H1 (cell line): ENCODE measurements around the gene AKAP9. TPM values are rescaled to one million over a fixed set of nuclear protein-coding genes. Genes with fewer than 3 reads are reported as not detected.

Experiments used
- CTCF ChIA-PET: fragments of 300-600 bp; sonication (Branson Sonifier 250); formaldehyde crosslinking; loops from one replicate; lab custom pipeline; 2021; ENCODE audit not compliant: partially characterized antibody; lab: Charles Lee
- POLR2A ChIA-PET: fragments of 300-600 bp; sonication (Branson Sonifier 250); formaldehyde crosslinking; loops from one replicate; lab custom pipeline; 2021; ENCODE audit warnings: inconsistent platforms; ENCODE audit not compliant: partially characterized antibody; lab: Charles Lee
- DNase-seq, 2 experiments: peaks; one replicate each; pipeline versions ENCODE4 v3.0.0 to v3.0.0-alpha.2; 2010 to 2022; ENCODE audit warnings: low spot score in 2 of 2, low read depth in 1 of 2, mixed read lengths in 1 of 2
- FAIRE-seq: peaks from 2 replicates; lab custom pipeline; 2011; peaks lifted over from hg19 to GRCh38; lab: Jason Lieb, UNC
- H2AFZ ChIP-seq: 2 replicates; pipeline ENCODE4 v1.8.1; 2012; ENCODE audit warnings: low read length, inconsistent platforms
- H2AK5ac ChIP-seq: 2 replicates; pipeline ENCODE4 v1.6.1; 2013; ENCODE audit warnings: low read depth, low read length
- H2BK120ac ChIP-seq: replicated peaks from 2 replicates; pipeline ENCODE3; 2013; ENCODE audit warnings: low read depth, low read length, inconsistent platforms
- H2BK12ac ChIP-seq: 2 replicates; pipeline ENCODE4 v1.6.1; 2013; ENCODE audit warnings: low read depth, low read length
- H2BK15ac ChIP-seq: 2 replicates; pipeline ENCODE4 v1.6.1; 2013; ENCODE audit warnings: low read length
- H2BK20ac ChIP-seq: 2 replicates; pipeline ENCODE4 v1.6.1; 2013; ENCODE audit warnings: low read length
- H2BK5ac ChIP-seq: 2 replicates; pipeline ENCODE4 v1.6.1; 2013; ENCODE audit warnings: low read depth, low read length
- H3K14ac ChIP-seq: 2 replicates; pipeline ENCODE4 v1.6.1; 2013; ENCODE audit warnings: inconsistent platforms; ENCODE audit not compliant: insufficient read length
- H3K18ac ChIP-seq: 2 replicates; pipeline ENCODE4 v1.6.1; 2013; ENCODE audit warnings: low read length; ENCODE audit errors: extremely low read depth
- H3K23ac ChIP-seq: 2 replicates; pipeline ENCODE4 v1.6.1; 2013; ENCODE audit warnings: inconsistent platforms; ENCODE audit not compliant: insufficient read length
- H3K23me2 ChIP-seq: 2 replicates; pipeline ENCODE4 v1.6.1; 2013; ENCODE audit warnings: low read depth, low read length
- H3K27ac ChIP-seq: 2 replicates; pipeline ENCODE4 v1.6.1; 2011; ENCODE audit warnings: low read depth, low read length, inconsistent platforms
- H3K27me3 ChIP-seq, 4 experiments: replicated peaks in 1 of 4; 1 replicate in 1 of 4; 2 replicates in 3 of 4; pipeline versions ENCODE4 v1.6.1 to v1.8.1; 2011 to 2013; ENCODE audit warnings: low read length in 3 of 4, mild to moderate bottlenecking in 3 of 4, inconsistent platforms in 2 of 4, mixed read lengths in 2 of 4, moderate library complexity in 1 of 4; ENCODE audit not compliant: control insufficient read depth in 3 of 4, insufficient read depth in 3 of 4; ENCODE audit errors: extremely low read depth in 1 of 4
- H3K36me3 ChIP-seq, 4 experiments: 2 replicates each; pipeline versions ENCODE4 v1.6.1 to v1.8.1; 2011 to 2013; ENCODE audit warnings: mild to moderate bottlenecking in 4 of 4, low read length in 3 of 4, moderate library complexity in 2 of 4, control low read depth in 1 of 4, inconsistent platforms in 1 of 4; ENCODE audit not compliant: insufficient read depth in 4 of 4, control insufficient read depth in 2 of 4
- H3K4ac ChIP-seq: replicated peaks from 2 replicates; pipeline ENCODE3; 2013; ENCODE audit warnings: low read length, low read depth, mixed read lengths, inconsistent platforms; ENCODE audit not compliant: insufficient read length
- H3K4me1 ChIP-seq, 4 experiments: replicated peaks in 1 of 4; 1 replicate in 1 of 4; 2 replicates in 3 of 4; pipeline versions ENCODE4 v1.6.1 to v1.8.1; 2011 to 2013; ENCODE audit warnings: low read length in 3 of 4, inconsistent platforms in 2 of 4, mixed read lengths in 1 of 4; ENCODE audit not compliant: insufficient read depth in 4 of 4, control insufficient read depth in 3 of 4
- H3K4me2 ChIP-seq, 2 experiments: 2 replicates each; pipeline versions ENCODE4 v1.6.1 to v1.8.1; 2011 to 2013; ENCODE audit warnings: low read depth in 2 of 2, low read length in 2 of 2, control low read depth in 1 of 2, inconsistent platforms in 1 of 2, mild to moderate bottlenecking in 1 of 2; ENCODE audit not compliant: insufficient read depth in 1 of 2
- H3K4me3 ChIP-seq, 4 experiments: fragments of 200-600, 300-600 bp in 1 of 4; sonication (generic), shearing (Covaris generic), sonication (Bioruptor Twin) in 1 of 4; 2 replicates each; pipeline versions ENCODE4 v1.5.1 to v1.8.1; 2011 to 2016; ENCODE audit warnings: low read length in 4 of 4, low read depth in 3 of 4, control low read depth in 2 of 4, inconsistent platforms in 2 of 4, mild to moderate bottlenecking in 2 of 4, mixed read lengths in 1 of 4, moderate library complexity in 1 of 4; ENCODE audit not compliant: insufficient read depth in 2 of 4; ENCODE audit errors: extremely low read depth in 1 of 4
- H3K56ac ChIP-seq: replicated peaks from 2 replicates; pipeline ENCODE3; 2013; ENCODE audit warnings: low read depth, mild to moderate bottlenecking, mixed read lengths, low read length, inconsistent platforms; ENCODE audit not compliant: insufficient read length
- H3K79me1 ChIP-seq: 2 replicates; pipeline ENCODE4 v1.6.1; 2013; ENCODE audit warnings: low read depth, low read length, control low read depth
- H3K79me2 ChIP-seq, 2 experiments: 2 replicates each; pipeline versions ENCODE4 v1.6.1 to v1.8.1; 2012 to 2013; ENCODE audit warnings: low read length in 2 of 2, mild to moderate bottlenecking in 2 of 2, inconsistent platforms in 1 of 2; ENCODE audit not compliant: insufficient read depth in 2 of 2, control insufficient read depth in 1 of 2
- H3K9ac ChIP-seq, 4 experiments: replicated peaks in 1 of 4; 1 replicate in 1 of 4; 2 replicates in 3 of 4; pipeline versions ENCODE4 v1.6.1 to v1.8.1; 2011 to 2013; ENCODE audit warnings: low read depth in 3 of 4, low read length in 3 of 4, control low read depth in 2 of 4, mild to moderate bottlenecking in 2 of 4, moderate library complexity in 2 of 4, inconsistent platforms in 1 of 4; ENCODE audit errors: extremely low read depth in 1 of 4
- H3K9me3 ChIP-seq, 2 experiments: 2 replicates each; pipeline versions ENCODE4 v1.6.1 to v1.8.1; 2012 to 2013; ENCODE audit warnings: mild to moderate bottlenecking in 2 of 2, moderate library complexity in 2 of 2, control low read depth in 1 of 2, inconsistent platforms in 1 of 2, low read depth in 1 of 2, low read length in 1 of 2, mixed read lengths in 1 of 2; ENCODE audit not compliant: insufficient read depth in 2 of 2
- H4K20me1 ChIP-seq, 2 experiments: replicated peaks in 1 of 2; 2 replicates each; pipeline versions ENCODE3 to v1.8.1; 2011 to 2013; ENCODE audit warnings: inconsistent platforms in 2 of 2, low read length in 2 of 2, mild to moderate bottlenecking in 1 of 2; ENCODE audit not compliant: insufficient read depth in 2 of 2, control insufficient read depth in 1 of 2
- H4K5ac ChIP-seq: 2 replicates; pipeline ENCODE4 v1.6.1; 2013; ENCODE audit warnings: low read length, low read depth, mixed read lengths, inconsistent platforms; ENCODE audit not compliant: insufficient read length
- H4K8ac ChIP-seq: 2 replicates; pipeline ENCODE4 v1.8.0; 2013; ENCODE audit warnings: mild to moderate bottlenecking, moderate library complexity, low read length, inconsistent platforms; ENCODE audit not compliant: insufficient read depth; ENCODE audit errors: extremely low read depth
- H4K91ac ChIP-seq: replicated peaks from 2 replicates; pipeline ENCODE3; 2013; ENCODE audit warnings: low read length, mixed read lengths, inconsistent platforms; ENCODE audit not compliant: insufficient read length
- POU5F1 ChIP-seq: IDR thresholded peaks from 2 replicates; pipeline ENCODE4 v1.6.1; 2011; ENCODE audit warnings: low read depth, mild to moderate bottlenecking, low read length, moderate library complexity
- SIN3A ChIP-seq, 2 experiments: IDR thresholded peaks in 1 of 2; conservative IDR thresholded peaks in 1 of 2; 2 replicates each; pipeline ENCODE4 v1.6.1; 2011 to 2012; ENCODE audit warnings: low read length in 2 of 2, improper control_type of control experiment in 1 of 2, low read depth in 1 of 2, mild to moderate bottlenecking in 1 of 2
- WGBS, 2 experiments: shearing (Covaris generic) in 1 of 2; methylation state at CpG; one replicate each; pipeline versions ENCODE4 v1.1.6 to v1.1.7; 2013 to 2015; ENCODE audit warnings: low lambda C conversion rate in 2 of 2, mixed read lengths in 2 of 2, inconsistent platforms in 1 of 2, low coverage in 1 of 2, missing lambda C conversion rate in 1 of 2; ENCODE audit not compliant: insufficient replicate concordance in 2 of 2, insufficient coverage in 1 of 2, insufficient read length in 1 of 2; ENCODE audit errors: extremely low coverage in 1 of 2, missing lambda C conversion rate in 1 of 2; 5-methylcytosine and 5-hydroxymethylcytosine counted together
- polyA plus RNA-seq, 7 experiments: library from polyadenylated mRNA; depleted of rRNA in 3 of 7; stranded (reverse) in 5 of 7; unstranded in 2 of 7; fragments of >200 nt in 5 of 7; fragments of 200-250 nt in 2 of 7; gene quantifications; 1 replicate in 5 of 7; 2 replicates in 1 of 7; 4 replicates in 1 of 7; pipeline versions ENCODE4 v1.2.1 to v1.2.3, GENCODE V29; 2011 to 2013; ENCODE audit warnings: missing spikeins in 2 of 7, mixed read lengths in 2 of 7
- total RNA-seq: library from RNA; stranded (reverse); fragmentation: NEBNext Ultra II Directional; extraction: Animal tissue kit (Norgen Biotek cat#: 25700); gene quantifications from 2 replicates; pipeline ENCODE4 v1.2.1, GENCODE V29; 2021

Gene AKAP9
- total and polyA plus RNA-seq, 2 of the 8 experiments (the other 6 are each of a cell fraction or from before 2014, with no cell fraction given): 6.2 to 26.3 TPM

GRCh38 chr7:91941450-91941849 is 788 bp downstream of the AKAP9 start:
- WGBS, 2 experiments: 14% methylated on average over 7 of the region's 7 CpGs; no CpG with 5 or more reads in 1 of the 2 experiments
- ChIA-PET CTCF (interaction anchor here (0.8 to 1.5 kb wide), 2 partner anchors 8 to 27 kb away, joined by 3 to 7 read pairs; no protein-coding TSS in a partner anchor), POLR2A (interaction anchor here (0.8 to 1.1 kb wide), 5 partner anchors 8 to 506 kb away, joined by 3 read pairs; partner anchors contain the start of gene GATAD1)
- Histone ChIP-seq H3K79me2 (peaks cover 0 to 47% of the 10 kb centered on the region in 2 experiments; a peak in 2 of 4 replicates), H2BK120ac (no peak overlapping the region), H3K4me3 (peak overlapping the region; percentile 81 to 96 (median 85)), H4K5ac (no peak overlapping the region), H3K4ac (no peak overlapping the region), H4K91ac (no peak overlapping the region), H2BK20ac (no peak overlapping the region), H3K4me1 (no peaks in the 10 kb centered on the region), H3K56ac (no peak overlapping the region), H3K23ac (no peak overlapping the region), H2AK5ac (no peak overlapping the region), H3K27ac (no peak overlapping the region), H3K14ac (no peak overlapping the region), H3K27me3 (peaks cover 4 to 25% (median 13%) of the 10 kb centered on the region in 4 experiments; a peak in 5 of 7 replicates), H2BK12ac (no peak overlapping the region), H4K8ac (no peak overlapping the region), H3K23me2 (peaks cover 3% of the 10 kb centered on the region; the same call in 1 of the 2 replicates), H3K18ac (no peak overlapping the region), H2BK5ac (no peak overlapping the region), H3K36me3 (no peaks in the 10 kb centered on the region), H4K20me1 (no peaks in the 10 kb centered on the region), H3K79me1 (peaks cover under 1% of the 10 kb centered on the region; the same call in 1 of the 2 replicates), H2BK15ac (no peak overlapping the region), H3K9me3 (no peaks in the 10 kb centered on the region), H3K4me2 (peak overlapping the region; percentile 84 to 95), H2AFZ (0 out of 2 replicates have a peak overlapping the region, but pooled peaks have one; percentile 10), H3K9ac (peak overlapping the region in 3 of 4 experiments; percentile 88 to 96 (median 94); a peak in 6 of 7 replicates)
- FAIRE-seq (no peak), DNase-seq (no peak)
- TF ChIP-seq SIN3A (conservative IDR thresholded peaks at IDR 0.05 in 1 of 2, IDR thresholded peaks at IDR 0.05 in 1 of 2; ENCODE audit: low read depth in 1 of 2, low read length in 2 of 2) (peak; percentile 64 to 76; a peak in 2 of 4 replicates), POU5F1 (no peak)
